SKM-1 (cell line): ENCODE results near the gene STIM1.

Experiments
- DNase-seq: peaks from one replicate; lab custom pipeline; 2025; ENCODE audit not compliant: unreplicated experiment; lab: John Stamatoyannopoulos, UW

STIM1 gene

DNA sequence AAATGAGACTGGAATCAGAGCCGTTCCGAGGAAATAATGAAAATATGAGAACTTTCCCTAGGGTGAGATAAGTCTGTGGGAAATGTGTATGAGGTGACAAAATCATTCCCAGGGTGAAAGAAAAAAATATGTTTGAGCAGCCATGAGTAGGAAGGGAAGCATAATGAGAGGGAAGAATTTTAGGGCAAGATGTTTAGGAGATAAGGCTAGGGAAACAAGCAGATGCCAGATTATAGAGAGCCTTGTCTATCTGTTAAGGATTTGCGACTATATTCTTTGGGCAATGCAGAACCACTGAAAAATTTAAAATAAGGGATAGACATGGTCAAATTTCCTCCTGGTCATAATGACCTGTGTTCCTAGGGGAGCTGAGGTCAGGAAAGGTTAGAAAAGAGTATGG lies 54.4 kb downstream of the STIM1 start:
- no peak for DNase-seq

DNA sequence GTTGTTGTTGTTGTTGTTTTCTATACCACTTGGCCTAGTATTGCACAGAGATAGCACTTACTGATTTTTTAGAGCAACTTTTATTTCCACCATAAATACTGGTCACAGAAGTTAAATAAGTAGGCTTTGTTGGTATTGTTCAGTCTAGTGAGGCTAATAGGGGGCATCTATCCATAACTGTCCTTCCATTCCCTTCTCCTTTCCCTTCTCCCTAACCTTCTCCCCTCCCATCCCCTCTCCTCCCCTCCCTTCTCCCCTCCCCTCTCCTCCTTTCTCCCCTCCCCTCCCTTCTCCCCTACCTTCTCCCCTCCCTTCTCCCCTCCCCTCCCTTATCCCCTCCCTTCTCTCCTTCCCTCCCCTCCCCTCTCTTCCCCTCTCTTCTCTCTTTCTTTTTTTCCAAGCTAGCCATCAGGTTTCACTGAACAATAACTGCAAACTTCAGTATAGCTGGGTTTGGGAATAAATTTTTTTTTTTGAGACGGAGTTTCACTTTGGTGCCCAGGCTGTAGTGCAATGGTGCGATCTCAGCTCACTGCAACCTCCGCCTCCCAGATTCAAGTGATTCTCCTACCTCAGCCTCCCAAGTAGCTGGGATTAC lies 56.5 kb downstream of the STIM1 start:
- DNase-seq: no peak

- DNase-seq: no peak
Measured at GRCh38 chr11:3913921-3914320, 58.5 kb downstream of the STIM1 start.

DNA sequence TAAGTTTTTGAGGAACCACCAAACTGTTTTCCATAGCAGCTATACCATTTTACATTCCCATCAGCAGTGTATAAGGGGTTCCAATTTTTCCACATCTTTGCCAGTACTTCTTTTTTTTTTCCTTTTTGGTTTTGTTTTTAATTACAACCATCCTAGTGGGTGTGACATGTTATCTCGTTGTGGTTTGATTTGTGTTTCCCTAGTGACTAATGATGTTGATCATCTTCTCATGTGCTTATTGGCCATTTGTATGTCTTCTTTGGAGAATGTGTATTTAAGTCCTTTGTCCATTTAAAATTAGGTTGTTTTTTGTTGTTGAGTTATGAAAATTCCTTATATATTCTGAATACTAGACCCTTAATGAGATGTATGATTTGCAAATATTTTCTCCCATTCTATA lies 59.3 kb downstream of the STIM1 start:
- DNase-seq: no peak

DNA sequence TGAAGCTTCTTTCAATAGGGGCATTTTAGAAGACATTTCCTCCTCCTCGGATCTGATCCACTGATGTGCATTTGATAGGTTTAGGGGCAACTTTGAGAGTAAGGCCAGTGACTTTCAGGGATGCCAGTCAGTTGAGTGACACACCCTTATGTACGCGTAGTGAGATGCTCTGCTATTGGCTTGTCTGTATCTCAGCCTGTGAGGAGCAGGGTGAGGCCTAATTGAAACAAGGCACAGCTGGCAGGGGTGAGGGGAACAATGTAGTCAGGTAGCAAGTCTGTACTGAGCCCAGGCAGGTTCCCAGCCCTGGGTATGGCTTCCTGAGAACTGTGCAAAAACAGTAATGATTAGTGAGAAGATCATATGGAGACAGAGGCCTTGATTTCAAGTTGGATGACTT lies 61.5 kb downstream of the STIM1 start:
- no peak for DNase-seq

GRCh38 chr11:3920148-3920852 lies 64.8 kb downstream of the STIM1 start:
- DNase-seq: no peak

GRCh38 chr11:3922056-3922455 lies 66.6 kb downstream of the STIM1 start:
- DNase-seq: no peak

- no peak for DNase-seq
Measured at GRCh38 chr11:3925513-3925912, 70.0 kb downstream of the STIM1 start.

GRCh38 chr11:3926458-3927095 lies 71.1 kb downstream of the STIM1 start:
- no peak for DNase-seq

- DNase-seq: no peak
Measured at GRCh38 chr11:3927129-3927796, 71.8 kb downstream of the STIM1 start.

GRCh38 chr11:3929232-3929631 lies 73.8 kb downstream of the STIM1 start:
- DNase-seq: no peak

DNA sequence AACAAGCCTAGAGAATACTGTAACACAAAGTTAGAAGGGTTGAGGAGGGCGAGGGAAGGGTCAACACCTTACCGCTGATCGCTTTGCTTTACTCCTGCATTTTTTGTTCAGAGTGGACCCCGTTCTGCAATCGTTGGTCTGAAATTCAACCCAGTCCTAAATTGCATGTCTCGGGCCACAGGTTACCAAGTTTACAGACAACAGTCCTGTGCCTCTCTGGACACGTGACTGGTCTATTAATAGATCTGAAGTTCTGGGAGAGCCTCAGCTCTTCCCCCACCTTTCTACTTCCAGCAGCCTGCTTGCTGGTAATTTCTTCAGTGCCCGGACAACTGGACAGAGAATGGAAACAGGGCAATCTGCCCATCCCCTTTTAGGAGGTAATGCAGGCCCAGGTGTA lies 74.2 kb downstream of the STIM1 start:
- no peak for DNase-seq

GRCh38 chr11:3932698-3933097 lies 77.2 kb downstream of the STIM1 start:
- DNase-seq: no peak

DNA sequence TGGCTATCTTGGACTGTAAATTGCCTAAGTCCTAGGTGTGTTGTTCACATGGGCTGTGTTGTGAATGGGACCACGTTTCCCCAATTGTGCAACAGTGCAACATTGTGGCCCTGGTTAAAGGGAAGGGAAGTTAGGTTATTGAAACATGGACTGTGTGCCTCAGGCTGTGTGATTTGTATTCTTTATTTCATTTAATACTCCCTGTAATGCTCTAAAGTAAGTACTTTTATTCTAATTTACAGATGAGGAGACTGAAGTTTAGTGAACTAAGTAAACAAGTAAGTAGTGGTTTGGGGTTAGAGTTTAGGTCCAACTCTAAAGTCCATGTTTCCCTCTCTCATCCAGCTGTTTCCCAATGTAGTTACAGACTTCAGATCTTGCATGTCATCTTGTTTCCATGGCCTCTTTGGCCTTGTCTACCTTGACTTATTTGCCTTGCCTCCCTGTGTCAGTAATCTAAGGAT lies 77.7 kb downstream of the STIM1 start:
- no peak for DNase-seq

GRCh38 chr11:3934658-3935057 lies 79.2 kb downstream of the STIM1 start:
- no peak for DNase-seq

DNA sequence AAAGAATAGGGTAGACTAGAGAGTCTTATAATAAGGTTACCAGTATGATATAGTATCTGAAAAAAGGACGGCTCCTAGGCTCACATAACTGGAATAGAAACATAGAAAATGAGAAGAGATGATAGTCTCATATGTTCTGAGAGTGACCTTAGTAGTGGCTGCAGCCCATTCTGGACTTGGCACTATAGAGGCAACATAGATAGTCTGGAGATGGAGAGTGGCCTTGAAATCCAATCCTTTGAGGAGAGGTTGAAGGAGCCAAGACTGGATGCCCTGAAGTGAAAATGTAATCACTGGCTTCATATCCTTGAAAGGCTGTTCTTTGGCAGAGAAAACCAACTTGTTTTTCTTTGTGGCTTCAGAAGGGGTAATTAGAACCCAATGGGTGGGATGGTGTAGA lies 81.1 kb downstream of the STIM1 start:
- no peak for DNase-seq

DNA sequence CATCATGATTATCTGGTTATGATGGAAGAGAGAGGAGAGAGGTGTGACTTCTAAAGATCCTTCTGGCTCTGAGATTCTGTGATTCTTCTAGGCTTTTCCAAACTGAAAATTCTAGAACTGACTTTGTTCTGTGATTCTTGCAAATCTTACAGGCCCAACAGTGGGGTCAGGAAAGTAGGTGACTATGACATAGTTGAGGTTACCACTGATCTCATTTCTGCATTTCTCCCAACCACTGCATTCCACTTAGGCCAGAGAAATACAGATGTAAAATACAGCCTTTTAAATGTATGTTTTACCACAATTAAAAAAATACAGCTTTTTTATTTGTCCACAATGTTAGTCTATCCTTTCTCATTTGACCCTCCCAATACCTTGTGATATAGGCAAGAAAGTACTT lies 83.7 kb downstream of the STIM1 start:
- no peak for DNase-seq

DNA sequence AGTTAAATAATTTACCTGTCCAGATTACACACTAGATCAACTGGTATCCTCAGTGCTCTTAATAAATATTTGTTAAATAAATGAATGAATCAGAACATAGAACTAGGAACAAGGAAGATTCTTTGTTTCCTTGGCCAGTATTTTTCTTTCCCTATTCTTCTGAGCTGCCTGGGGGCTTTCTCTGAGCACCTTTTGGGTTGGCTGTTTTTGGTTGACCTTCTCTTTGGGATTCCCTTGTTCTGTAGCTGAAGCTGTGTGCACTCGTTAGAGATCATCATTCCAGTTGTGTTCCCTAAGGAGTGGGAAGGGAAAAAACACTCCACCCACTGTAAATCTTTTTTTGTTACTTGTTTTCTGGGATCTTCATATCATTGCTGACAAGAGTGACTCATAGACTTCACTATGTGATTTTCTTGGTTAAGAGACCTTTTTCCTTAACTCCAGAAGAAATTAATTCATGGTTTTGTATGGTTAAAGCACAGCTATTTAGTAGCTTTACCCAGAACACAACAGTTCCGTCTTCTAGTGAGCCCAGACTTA lies 84.3 kb downstream of the STIM1 start:
- no peak for DNase-seq

DNA sequence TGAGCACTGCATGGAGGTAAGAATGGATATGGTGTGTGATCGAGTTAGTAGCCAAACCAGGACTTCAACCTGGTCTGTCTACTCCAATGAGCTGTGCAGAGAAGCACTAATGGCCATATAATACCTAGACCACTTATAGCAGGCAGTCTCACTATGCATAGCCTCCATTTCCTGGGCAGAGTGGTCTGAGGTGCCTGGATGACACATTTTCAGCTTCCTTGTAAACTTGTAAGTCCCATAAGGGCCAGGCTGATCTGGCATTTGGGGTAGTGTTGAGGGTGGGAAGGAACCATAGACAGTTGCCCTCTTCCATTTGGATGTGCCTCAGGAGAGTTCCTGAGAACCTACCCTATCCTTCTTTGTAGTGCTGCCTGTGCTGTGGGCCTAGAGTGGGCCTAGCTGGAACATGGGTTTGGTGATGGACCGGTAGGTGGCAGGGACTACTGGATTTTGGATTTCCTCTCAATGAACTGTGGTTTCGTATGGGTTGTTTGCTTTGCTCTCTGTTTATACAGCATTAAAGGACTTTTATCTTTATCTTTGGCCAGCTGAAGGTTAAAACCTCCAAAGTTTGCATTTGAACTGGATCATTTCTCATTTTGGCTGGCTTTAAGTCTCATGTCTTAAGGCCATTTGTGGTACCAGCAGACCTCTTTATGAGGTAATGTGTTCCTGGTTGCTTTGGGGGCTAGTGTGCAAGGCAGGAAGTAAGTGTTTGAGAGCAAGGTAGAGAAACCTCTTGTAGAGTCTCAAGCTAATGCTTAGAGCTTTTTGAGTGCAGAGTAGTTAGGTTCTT lies 86.9 kb downstream of the STIM1 start:
- no peak for DNase-seq

DNA sequence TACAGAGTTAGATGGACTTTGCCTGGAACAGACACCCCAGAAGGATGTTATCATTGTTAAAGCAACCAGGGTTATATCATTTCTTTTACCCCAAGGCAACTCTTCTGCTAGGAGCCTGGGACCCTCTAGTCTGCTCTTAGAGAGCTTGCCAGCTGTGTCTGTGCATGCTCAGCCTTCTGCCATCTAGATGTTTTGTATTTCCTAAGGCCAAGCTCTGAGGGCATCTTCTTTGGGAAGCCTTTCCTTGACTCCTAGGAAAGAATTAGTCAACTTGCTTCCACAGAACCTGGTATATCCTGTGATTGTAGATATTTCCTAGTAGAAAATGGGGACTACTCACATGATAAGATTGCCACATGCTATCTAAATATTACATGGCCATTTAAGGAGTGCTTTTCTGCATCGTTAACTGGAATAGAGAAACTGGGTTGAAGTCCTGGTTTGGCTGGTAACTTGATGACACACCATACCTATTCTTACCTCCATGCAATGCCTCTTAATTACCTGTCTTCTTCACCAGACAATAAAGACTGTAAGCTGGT lies 87.6 kb downstream of the STIM1 start:
- DNase-seq: no peak

DNA sequence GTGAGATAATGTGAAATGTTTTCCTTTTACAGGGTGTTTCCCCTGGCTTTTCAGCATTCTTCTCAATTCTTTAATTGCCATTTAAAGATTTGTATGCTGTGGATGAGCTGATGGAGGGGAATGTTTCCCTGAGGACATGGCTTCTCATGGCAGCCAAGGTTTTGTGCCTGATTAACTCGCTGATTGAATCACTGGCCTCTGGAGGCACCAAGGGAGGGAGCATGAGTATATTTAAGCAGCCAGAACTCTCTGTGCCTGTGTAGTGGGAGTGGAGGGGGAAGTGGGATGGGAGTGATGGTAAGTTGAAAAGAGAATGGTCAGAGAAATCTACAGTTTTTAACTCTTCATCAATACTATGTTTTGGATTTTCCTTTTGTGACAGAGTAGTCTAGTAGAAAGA lies 88.7 kb downstream of the STIM1 start:
- no peak for DNase-seq
